ENCODE results near the gene USP44.

Gene USP44

GRCh38 chr12:95473231-95473883 lies 77.9 kb downstream of the USP44 start:
- H3K27ac Mint-ChIP-seq = peak overlapping the region; percentile 100
- peaks cover 40% of the 10 kb centered on the region for H3K36me3 Mint-ChIP-seq (ENCODE audit: low read depth)
- H3K4me1 Mint-ChIP-seq (ENCODE audit: low read depth) = peaks cover 49% of the 10 kb centered on the region
- no peaks in the 10 kb centered on the region for H3K9me3 Mint-ChIP-seq
- no peaks in the 10 kb centered on the region for H3K27me3 Mint-ChIP-seq
- H3K4me3 Mint-ChIP-seq = peak overlapping the region; percentile 97

GRCh38 chr12:95470300-95470699 lies 81.0 kb downstream of the USP44 start:
- H3K27me3 Mint-ChIP-seq = no peaks in the 10 kb centered on the region
- no peak overlapping the region for H3K4me3 Mint-ChIP-seq
- no peak overlapping the region for H3K27ac Mint-ChIP-seq

More at GRCh38 chr12:95470300-95470699, 81.0 kb downstream of the USP44 start:
- Mint-ChIP-seq H3K36me3 (ENCODE audit: low read depth) (peaks cover 10% of the 10 kb centered on the region), H3K9me3 (no peaks in the 10 kb centered on the region), H3K4me1 (ENCODE audit: low read depth) (peaks cover 20% of the 10 kb centered on the region)

Measured in stimulated activated naive CD8-positive, alpha-beta T cell treated with anti-CD3 and anti-CD28 coated beads, Interleukin-15, Interleukin-2, amounts not matched to agents 100 ng/mL and 50 ng/mL, for 24 hours (primary cell).